ENCODE results near the gene CNGA3.
A peak's percentile ranks its signal among the peaks of the same experiment; 100 is the strongest.
"Not testable (repeated sequence)": the region's sequence is repeated elsewhere in the genome, so short reads cannot be mapped to it uniquely, and the experiment has no call there.

CNGA3 gene

DNA sequence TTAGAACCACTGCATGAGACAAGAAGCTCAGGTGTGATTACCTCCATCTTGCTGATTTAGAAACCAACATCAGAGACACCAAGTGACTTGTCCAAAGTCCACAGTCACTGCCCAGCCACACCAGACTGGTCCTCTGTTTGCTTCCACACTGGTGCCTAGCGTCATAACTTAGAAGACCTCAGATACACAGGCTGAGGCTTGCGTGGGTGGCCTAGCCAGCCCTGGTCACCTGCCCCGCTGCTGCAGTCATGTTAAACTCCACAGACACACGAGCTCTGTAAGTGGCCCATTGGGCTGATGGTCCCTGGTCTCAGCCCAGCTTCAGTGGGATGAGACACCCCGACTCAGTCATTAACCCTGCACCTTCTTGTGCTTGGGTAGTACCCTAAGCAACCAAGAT lies 47.1 kb downstream of the CNGA3 start:
- DNase-seq (ENCODE audit: low read depth, low spot score), result no peak
- H3K27ac ChIP-seq, result no peak overlapping the region

DNA sequence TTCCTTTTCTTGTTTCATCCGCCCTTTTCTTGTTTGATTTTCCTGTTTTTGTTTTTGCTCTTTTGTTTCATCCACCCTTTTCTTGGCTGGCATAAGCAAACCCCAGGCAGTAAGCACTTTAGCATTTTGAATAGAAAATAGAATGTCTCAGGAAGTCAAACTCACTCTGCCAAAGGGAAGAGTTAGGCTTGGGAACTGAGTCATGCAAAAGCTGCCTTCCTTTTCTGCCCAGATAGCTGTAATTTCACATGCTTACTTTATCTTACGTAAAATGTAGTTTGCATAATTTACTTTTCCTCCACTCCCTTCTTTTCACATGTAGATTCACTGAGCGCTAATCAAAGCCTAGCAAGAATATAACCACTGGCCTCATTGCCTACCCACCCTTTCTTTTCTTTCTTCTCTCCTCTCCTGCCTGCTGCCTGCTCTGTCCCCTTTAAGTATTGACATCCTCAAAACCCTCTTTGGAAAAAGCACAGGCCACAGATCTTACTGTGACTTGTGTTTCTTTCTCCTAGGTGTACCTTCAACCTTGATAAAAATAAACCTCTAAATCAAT lies 48.4 kb downstream of the CNGA3 start:
- DNase-seq (ENCODE audit: low read depth, low spot score), result no peak
- H3K27ac ChIP-seq, result no peak overlapping the region

DNA sequence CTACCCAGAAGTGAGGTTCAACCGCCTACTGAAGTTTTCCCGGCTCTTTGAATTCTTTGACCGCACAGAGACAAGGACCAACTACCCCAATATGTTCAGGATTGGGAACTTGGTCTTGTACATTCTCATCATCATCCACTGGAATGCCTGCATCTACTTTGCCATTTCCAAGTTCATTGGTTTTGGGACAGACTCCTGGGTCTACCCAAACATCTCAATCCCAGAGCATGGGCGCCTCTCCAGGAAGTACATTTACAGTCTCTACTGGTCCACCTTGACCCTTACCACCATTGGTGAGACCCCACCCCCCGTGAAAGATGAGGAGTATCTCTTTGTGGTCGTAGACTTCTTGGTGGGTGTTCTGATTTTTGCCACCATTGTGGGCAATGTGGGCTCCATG lies 49.7 kb downstream of the CNGA3 start:
- DNase-seq (ENCODE audit: low read depth, low spot score), result no peak
- no peak overlapping the region for H3K27ac ChIP-seq

DNA sequence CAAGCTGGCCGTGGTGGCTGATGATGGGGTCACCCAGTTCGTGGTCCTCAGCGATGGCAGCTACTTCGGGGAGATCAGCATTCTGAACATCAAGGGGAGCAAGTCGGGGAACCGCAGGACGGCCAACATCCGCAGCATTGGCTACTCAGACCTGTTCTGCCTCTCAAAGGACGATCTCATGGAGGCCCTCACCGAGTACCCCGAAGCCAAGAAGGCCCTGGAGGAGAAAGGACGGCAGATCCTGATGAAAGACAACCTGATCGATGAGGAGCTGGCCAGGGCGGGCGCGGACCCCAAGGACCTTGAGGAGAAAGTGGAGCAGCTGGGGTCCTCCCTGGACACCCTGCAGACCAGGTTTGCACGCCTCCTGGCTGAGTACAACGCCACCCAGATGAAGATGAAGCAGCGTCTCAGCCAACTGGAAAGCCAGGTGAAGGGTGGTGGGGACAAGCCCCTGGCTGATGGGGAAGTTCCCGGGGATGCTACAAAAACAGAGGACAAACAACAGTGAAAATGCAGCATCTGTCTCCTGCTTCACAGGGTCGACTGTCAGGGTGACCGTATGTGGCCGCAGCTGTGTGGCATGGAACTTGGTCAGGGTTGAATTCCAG lies 50.6 kb downstream of the CNGA3 start:
- no peak for DNase-seq (ENCODE audit: low read depth, low spot score)
- H3K27ac ChIP-seq, result no peak overlapping the region

DNA sequence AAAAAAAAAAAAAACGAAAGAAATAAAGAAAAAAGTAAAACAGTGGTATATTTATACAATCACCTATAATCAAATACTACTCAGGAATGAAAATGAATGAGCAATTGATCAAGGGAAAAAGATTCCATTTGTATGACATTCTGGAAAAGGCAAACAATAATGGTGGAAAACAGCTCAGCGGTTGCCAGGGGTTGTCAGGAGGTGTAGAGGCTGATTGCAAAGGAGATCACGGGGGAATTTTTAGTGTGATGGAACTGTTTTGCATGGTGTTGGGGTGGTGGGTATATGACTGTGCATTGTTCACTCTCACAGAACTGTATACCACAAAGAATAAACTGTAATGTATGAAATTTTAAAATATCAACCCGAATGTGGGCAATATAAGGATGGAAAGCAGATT lies 52.9 kb downstream of the CNGA3 start:
- no peak for DNase-seq (ENCODE audit: low read depth, low spot score)
- no peak overlapping the region for H3K27ac ChIP-seq

DNA sequence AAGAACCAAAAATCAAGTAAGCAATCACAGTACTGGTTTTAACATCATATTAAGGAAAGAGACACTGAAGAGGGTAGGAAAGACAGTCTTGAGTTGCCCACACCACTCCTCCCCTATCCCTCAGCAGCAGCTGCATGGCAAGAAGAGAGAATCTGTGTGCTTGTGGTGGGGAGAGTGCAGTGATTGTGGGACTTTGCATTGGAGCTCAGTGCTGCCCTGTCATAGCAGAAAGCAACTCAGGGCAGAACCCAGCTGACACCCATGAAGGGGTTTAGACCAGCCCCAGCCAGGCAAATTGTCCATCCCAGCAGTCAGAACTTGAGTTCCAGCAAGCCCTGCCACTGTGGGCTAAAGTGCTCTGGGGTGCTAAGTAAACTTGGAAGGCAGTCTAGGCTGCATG lies 57.6 kb downstream of the CNGA3 start:
- DNase-seq (ENCODE audit: low read depth, low spot score), result no peak
- no peak overlapping the region for H3K27ac ChIP-seq

DNA sequence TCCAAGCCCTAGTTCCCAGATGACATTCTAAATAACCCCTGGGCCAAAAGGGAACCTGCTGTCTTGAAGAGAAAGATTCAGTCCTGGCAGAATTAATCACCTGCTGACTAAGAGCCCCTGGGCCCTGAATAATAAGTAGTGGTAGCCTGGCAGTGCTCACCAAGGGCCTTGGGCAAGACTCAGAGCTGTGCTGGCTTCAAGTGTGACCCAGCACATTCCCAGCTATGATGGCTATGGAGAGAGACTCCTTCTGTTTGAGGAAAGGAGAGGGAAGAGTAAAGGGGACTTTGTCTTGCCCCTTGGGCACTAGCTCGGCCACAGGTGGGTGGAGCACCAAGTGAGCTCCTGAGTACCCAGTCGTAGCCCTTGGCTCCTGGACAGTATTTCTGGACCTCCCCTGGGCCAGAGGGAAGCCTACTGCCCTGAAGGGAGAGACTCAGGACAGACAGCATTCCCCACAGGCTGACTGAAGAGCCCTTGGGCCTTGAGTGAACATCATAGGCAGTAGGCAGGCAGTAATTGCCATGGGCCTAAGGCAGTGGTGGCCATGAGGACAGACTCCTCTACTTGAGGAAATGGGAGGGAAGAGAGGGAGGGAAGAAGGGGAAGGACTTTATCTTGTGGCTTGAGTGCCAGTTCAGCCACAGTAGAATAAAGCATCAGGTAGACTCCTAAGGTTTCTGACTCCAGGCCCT lies 58.4 kb downstream of the CNGA3 start:
- DNase-seq (ENCODE audit: low read depth, low spot score), result peak; percentile 16
- H3K27ac ChIP-seq, result no peak overlapping the region

DNA sequence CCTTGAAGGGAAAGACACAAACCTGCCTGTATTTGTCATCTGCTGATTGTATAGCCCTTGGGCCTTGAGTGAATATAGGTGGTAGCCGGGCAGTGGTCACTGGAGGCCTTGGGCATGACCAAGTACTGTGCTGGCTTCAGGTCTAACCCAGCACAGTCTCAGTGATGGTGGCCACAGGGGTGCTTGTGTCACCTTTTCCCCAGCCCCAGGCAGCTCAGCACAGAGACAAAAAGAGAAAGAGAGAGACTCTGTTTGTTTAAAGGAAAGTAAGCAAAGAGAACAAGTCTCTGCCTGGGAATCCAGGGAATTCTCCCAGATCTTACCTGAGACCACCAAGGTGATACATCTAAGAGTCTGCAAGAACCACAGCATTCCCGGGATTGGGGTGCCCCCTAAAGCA lies 59.0 kb downstream of the CNGA3 start:
- DNase-seq (ENCODE audit: low read depth, low spot score), result no peak
- no peak overlapping the region for H3K27ac ChIP-seq

DNA sequence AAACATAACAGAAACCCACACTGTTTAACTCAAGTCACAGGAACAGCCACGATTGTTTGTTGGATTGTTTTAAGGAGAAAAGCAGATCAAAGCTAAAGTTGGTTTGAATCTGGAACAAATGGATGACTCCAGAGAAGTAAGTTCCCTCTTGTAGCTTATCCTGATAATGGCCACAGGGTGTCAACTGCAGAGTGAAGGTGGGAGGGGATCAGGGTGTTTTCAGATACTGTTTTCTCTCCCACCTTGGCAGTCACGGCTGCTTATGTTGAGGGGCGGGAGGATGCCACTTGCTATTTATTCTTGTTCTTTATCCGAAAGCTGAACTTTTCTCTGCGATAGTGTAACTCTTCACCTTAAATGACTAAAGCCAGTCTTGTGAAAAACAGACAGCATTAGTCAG lies 61.9 kb downstream of the CNGA3 start:
- no peak for DNase-seq (ENCODE audit: low read depth, low spot score)
- no peak overlapping the region for H3K27ac ChIP-seq

DNA sequence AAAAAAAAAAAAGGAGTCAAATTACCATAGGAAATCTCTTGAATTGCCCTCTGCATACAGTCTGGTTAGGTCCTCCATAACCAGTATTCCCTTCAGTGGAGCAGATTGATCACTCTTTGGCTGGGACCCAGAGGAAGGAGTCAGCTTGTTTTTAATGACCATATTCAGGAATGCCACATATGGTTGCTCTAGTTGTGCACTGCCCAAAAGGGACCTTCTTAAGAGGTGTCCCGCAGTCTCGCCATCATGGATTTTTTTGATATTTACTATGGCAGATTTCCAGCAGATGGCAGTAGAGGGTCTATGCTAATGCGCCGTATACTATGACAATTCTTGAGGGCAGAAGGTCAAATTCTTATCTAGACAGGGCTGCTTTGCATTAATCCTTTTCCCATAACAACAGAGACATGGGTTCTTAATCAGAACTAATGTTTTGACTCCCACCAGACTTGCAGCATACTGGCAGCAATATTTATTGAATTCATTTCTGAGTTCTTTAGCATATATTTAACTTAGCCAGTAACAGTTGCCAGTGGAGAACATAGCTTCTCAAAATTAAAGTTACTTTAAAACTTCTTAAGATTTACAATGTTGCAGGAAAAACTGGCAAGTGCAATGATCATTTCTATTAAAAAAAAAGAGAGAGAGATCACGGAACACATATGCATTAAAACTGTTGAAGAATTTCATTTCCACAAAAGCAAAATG lies 66.6 kb downstream of the CNGA3 start:
- no peak for DNase-seq (ENCODE audit: low read depth, low spot score)
- no peak overlapping the region for H3K27ac ChIP-seq

DNA sequence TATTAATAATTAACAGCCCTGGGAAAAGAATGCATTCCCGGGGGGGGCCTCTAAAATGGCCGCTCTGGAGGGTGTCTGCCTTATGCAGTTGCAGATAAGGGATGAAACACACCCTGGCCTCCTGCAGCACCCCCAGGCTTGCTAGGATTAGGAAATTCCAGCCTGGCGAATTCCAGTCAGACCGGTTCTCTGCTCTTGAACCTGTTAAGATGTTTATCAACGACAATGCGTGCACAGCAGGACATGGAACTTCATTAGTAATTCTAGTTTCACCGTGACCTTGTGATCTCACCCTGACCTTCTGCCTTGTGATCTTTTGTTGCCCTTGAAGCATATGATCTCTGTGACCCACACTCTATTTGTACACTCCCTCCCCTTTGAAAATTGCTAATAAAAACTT lies 68.0 kb downstream of the CNGA3 start:
- not testable (repeated sequence) for DNase-seq (ENCODE audit: low read depth, low spot score); H3K27ac ChIP-seq

DNA sequence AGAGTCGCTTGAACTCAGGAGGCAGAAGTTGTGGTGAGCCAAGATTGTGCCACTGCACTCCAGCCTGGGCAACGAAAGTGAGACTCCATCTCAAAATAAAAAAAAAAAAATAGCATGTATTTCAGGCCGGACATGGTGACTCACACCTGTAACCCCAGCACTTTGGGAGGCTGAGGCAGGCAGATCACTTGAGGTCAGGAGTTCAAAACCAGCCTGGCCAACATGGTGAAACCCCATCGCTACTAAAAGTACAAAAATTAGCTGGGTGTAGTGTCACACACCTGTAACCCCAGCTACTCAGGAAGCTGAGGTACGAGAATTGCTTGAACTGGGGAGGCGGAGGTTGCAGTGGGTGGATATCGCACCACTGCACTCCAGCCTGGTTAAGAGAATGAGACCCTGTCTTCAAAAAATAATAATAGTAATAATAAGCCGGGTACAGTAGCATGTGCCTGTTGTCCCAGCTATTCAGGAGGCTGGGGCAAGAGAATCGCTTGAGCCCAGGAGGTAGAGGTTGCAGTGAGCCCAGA lies 69.5 kb downstream of the CNGA3 start:
- H3K27ac ChIP-seq; DNase-seq (ENCODE audit: low read depth, low spot score): not testable (repeated sequence)

DNA sequence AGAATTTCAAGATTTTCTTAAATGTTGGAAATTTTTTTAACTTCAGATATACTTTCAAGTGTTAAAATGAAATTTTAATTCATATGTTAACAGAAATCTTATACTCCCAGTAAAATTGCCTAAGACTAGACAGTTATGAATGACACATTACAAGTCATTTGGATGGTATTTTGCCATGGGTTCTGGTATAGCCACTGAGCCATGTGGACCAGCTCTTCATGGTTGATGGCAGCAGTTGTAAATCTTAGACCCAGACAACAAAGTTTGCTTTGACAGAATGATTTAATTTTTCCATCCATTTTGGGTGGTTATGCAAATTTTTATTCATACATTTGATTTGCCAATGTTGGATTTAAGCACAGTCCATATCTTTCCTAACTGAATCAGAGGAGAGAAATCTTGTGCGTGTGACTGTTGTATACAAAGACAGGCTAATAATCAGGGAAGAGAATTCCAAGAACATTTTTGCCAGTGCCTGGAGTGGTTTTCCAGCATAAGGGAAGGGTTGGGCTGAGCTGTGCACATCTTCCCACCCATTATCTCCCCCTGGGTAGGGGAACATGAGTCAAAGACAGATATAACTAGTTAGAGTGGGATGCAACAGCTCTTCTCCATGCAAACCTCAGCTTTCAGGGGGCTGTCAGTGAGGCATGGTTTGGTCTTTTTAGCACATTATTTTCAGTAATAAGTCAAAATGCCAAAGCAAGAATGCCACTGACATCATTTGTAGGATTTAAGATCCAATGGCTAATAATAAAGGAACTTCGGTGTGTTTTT lies 70.3 kb downstream of the CNGA3 start:
- DNase-seq (ENCODE audit: low read depth, low spot score), result no peak
- H3K27ac ChIP-seq, result no peak overlapping the region

DNA sequence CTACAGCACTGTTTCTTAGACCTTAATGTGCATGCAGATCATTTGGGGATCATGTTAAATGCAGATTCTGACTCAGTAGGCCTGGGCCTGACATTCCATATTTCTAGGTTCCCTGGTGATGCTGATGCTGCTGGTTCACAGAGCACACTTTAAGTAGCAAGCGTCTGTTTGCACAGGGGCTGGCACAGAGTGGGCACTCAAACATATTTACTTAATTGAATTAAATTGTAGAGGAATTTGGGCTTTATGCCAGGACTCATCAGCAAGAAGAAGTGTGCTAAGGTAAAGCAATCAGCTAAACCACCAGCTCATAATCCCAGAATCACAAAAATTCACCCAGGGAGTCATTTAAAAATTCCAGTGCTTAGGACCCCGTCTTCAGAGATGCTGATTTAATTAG lies 73.3 kb downstream of the CNGA3 start:
- DNase-seq (ENCODE audit: low read depth, low spot score), result no peak
- H3K27ac ChIP-seq, result no peak overlapping the region

DNA sequence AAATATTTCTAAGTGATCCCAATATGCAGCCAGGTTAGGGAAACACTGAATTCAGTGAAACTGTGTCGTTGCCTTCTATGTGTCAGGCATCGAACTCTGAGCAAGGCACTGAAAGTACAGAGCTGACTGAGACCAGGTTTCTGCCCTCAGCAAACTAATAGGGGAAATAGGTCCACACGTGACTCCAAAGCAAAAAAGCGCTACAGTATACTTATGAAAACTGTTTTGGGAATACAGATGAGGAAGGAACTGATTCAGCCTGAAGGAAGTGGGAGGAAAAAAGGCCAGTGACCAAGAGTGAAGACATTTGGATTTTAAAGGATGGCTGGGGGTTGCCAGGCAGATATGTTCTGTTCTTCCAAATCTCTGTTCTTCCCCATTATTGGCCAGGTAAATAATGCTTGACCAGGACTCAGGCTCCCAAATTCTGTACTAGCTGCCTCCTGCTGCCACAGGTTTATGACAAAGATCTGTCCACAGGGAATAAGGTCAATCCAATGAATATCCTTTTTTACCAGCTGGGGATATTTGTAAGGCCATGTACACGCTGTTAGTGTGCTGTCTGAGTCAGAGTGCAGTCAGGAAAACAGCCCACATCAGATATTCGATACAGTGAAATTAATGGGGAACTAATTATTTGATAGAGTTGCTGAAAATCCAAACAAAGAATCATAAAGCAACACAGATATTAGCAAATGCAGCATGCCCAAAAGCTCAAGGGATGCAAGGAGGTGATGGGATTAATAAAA lies 73.9 kb downstream of the CNGA3 start:
- H3K27ac ChIP-seq, result no peak overlapping the region
- no peak for DNase-seq (ENCODE audit: low read depth, low spot score)

DNA sequence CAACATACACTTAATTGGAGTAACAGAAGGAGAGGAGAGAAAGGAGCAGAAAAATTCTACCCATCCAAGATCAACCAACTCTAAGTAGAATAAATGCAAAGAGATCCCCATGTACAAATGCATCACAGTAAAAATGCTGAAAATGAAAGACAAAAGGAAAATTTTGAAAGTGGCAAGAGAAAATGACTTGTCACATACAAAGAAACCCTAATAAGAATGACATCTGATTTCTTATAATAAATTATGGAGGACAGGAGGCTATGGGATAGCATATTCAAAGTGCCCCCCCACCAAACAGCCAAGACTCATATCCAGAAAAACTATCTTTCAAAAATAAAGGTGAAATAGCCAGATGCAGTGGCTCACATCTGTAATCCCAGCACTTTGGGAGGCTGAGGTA lies 76.2 kb downstream of the CNGA3 start:
- H3K27ac ChIP-seq, result no peak overlapping the region
- DNase-seq (ENCODE audit: low read depth, low spot score), result no peak

DNA sequence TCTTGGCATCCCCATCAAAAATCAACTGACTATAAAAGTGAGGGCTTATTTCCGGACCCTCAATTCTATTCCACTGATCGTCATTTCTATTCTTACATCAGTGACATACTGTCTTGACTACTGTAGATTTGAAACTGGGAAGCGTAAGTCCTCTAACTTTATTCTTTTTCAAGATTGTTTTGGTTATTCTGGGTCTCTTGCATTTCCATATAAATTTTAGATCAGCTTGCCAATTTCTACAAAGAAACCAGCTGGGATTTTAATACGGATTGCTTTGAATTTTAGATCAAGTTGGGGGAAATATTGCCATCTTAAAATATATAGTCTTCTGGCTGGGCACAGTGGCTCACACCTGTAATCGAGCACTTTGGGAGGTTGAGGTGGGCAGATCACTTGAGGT lies 80.5 kb downstream of the CNGA3 start:
- no peak for DNase-seq (ENCODE audit: low read depth, low spot score)
- no peak overlapping the region for H3K27ac ChIP-seq

DNA sequence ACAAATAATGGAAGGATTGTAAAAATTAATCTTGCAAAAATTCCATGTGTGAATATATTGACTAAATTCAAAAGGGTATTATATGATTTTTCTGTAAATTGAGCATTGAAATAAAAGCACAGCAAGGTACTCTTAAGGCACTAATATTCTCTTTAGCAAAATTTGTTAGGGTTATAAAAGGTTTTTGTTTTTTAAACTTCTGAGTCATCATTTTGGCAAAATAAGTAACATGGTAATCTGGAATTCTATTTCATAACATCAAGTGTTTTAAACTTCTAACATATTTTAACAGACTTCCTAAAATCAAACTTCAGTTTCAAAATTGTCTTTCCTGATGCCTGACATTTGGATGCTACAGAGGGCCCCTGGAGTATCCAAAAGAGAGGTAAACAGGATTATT lies 85.9 kb downstream of the CNGA3 start:
- H3K27ac ChIP-seq, result no peak overlapping the region

DNA sequence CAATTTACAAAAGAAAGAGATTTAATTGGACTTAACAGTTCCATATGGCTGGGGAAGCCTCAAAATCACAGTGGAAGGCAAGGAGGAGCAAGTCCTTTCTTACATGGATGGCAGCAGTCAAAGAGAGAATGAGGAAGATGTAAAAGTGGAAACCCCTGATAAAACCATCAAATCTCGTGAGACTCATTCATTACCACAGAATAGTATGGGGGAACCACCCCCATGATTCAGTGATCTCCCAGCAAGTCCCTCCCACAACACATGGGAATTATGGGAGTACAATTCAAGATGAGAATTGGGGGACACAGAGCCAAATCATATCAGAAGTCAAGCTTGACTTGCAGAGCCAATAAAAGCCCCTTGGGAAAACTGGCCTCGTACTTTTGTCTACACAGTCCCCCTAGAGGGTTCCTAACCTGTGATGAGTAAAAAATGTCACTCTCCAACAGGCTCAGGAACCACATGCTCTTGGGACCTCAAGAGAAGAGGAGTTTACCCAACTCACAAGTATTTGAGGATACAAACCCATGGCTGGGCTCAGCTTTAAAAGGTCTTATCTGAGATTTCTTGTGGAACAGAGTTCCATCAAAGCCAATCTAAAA lies 87.2 kb downstream of the CNGA3 start:
- DNase-seq (ENCODE audit: low read depth, low spot score), result no peak

More for the DNA sequence above, 85.9 kb downstream of the CNGA3 start:
- no peak for DNase-seq (ENCODE audit: low read depth, low spot score)

More for the DNA sequence above, 87.2 kb downstream of the CNGA3 start:
- H3K27ac ChIP-seq, result no peak overlapping the region
